NCI-H510A (cell line): ENCODE measurements around the gene IRAG1.

ENCODE experiments used
- DNase-seq: peaks from one replicate; lab custom pipeline; 2025; lab: John Stamatoyannopoulos, UW

The IRAG1 gene

GRCh38 chr11:10645212-10645795, 48.3 kb downstream of the IRAG1 start:
- DNase-seq: no peak
